PC-3 (cell line): ENCODE data around the gene AKAP13. TPM values are rescaled to one million over a fixed set of nuclear protein-coding genes. Genes with fewer than 3 reads are reported as not detected.

ENCODE experiments used
- ATAC-seq: fragments of 200-7000 bp; cut with Tn5 transposase; 2 replicates; pipeline ENCODE4 v1.9.1; 2020; ENCODE audit warnings: mild to moderate bottlenecking, moderate library complexity
- BruUV-seq: library from RNA; stranded (reverse); fragments of 400-500 nt; replicated peaks from 2 replicates; lab custom pipeline; 2021; lab: Mats Ljungman, UMichigan
- CTCF ChIA-PET: fragments of 300-600 bp; sonication (Branson Sonifier 250); formaldehyde crosslinking; loops from one replicate; lab custom pipeline; 2022; ENCODE audit warnings: antibody characterized with exemption; lab: Charles Lee
- POLR2A ChIA-PET: fragments of 300-600 bp; sonication (Branson Sonifier 250); formaldehyde crosslinking; loops from one replicate; lab custom pipeline; 2022; ENCODE audit warnings: antibody characterized with exemption; ENCODE audit not compliant: unreplicated experiment; lab: Charles Lee
- DNase-seq: peaks from one replicate; pipeline ENCODE4 v3.0.0-alpha.2; 2015
- H2AFZ ChIP-seq: fragments of 300-600 bp; sonication (generic); 2 replicates; pipeline ENCODE4 v1.6.0; 2016; ENCODE audit warnings: antibody characterized with exemption, low read length
- H3F3A ChIP-seq: fragments of 300-600 bp; sonication (generic); one replicate; pipeline ENCODE4 v1.6.0; 2017; ENCODE audit warnings: antibody characterized with exemption, low read length, control low read depth, mild to moderate bottlenecking; ENCODE audit not compliant: unreplicated experiment
- H3K27ac ChIP-seq: fragments of 300-600 bp; sonication (generic); 2 replicates; pipeline ENCODE4 v1.5.1; 2016; ENCODE audit warnings: mild to moderate bottlenecking, low read length
- H3K27me3 ChIP-seq: fragments of 300-600 bp; sonication (generic); 2 replicates; pipeline ENCODE4 v1.6.1; 2016; ENCODE audit warnings: low read length, mixed read lengths
- H3K36me3 ChIP-seq: fragments of 300-600 bp; sonication (generic); 2 replicates; pipeline ENCODE4 v1.6.1; 2016; ENCODE audit warnings: low read depth, mixed run types, low read length, mixed read lengths
- H3K4me1 ChIP-seq: fragments of 300-600 bp; sonication (generic); 2 replicates; pipeline ENCODE4 v1.5.1; 2016; ENCODE audit warnings: low read length; ENCODE audit not compliant: insufficient read depth
- H3K4me2 ChIP-seq: fragments of 300-600 bp; sonication (generic); 2 replicates; pipeline ENCODE4 v1.6.0; 2016; ENCODE audit warnings: low read length
- H3K4me3 ChIP-seq: fragments of 300-600 bp; sonication (generic); 2 replicates; pipeline ENCODE4 v1.5.1; 2016; ENCODE audit warnings: mild to moderate bottlenecking, low read length, mixed read lengths
- H3K79me2 ChIP-seq: fragments of 300-600 bp; sonication (generic); 2 replicates; pipeline ENCODE4 v1.6.1; 2017; ENCODE audit warnings: low read length, mixed read lengths
- H3K9ac ChIP-seq: fragments of 300-600 bp; sonication (generic); 2 replicates; pipeline ENCODE4 v1.6.0; 2016; ENCODE audit warnings: mild to moderate bottlenecking, low read length
- H3K9me2 ChIP-seq: fragments of 300-600 bp; sonication (generic); replicated peaks from 2 replicates; pipeline ENCODE4 v1.6.1; 2016; ENCODE audit warnings: mixed run types, low read length, mixed read lengths
- H3K9me3 ChIP-seq: fragments of 300-600 bp; sonication (generic); 2 replicates; pipeline ENCODE4 v1.6.1; 2016; ENCODE audit warnings: low read length, mixed read lengths
- H4K20me1 ChIP-seq: fragments of 300-600 bp; sonication (generic); 2 replicates; pipeline ENCODE4 v1.6.1; 2016; ENCODE audit warnings: low read length, mixed read lengths
- CTCF ChIP-seq: fragments of 300-600 bp; sonication (generic); conservative IDR thresholded peaks from 2 replicates; pipeline ENCODE4 v1.5.1; 2017; ENCODE audit warnings: antibody characterized with exemption, low read depth, mild to moderate bottlenecking, low read length
- EZH2 ChIP-seq: fragments of 300-600 bp; sonication (generic); IDR thresholded peaks from one replicate; pipeline ENCODE4 v1.6.1; 2017; ENCODE audit warnings: antibody characterized with exemption, mild to moderate bottlenecking, low read length; ENCODE audit not compliant: unreplicated experiment
- EZH2phosphoT487 ChIP-seq: fragments of 300-600 bp; sonication (generic); IDR thresholded peaks from 2 replicates; pipeline ENCODE4 v1.6.1; 2018; ENCODE audit warnings: mild to moderate bottlenecking, antibody characterized with exemption, low read length, borderline replicate concordance
- intact Hi-C: fragments of 100-400 bp; cut with micrococcal nuclease; formaldehyde crosslinking; loops from 2 replicates; pipeline ENCODE4 v1.9.0; 2023
- total RNA-seq: library from RNA; depleted of rRNA; stranded (reverse); fragments of >200 nt; gene quantifications from 2 replicates; pipeline ENCODE4 v1.2.3, GENCODE V29; 2014

Gene AKAP13
- total RNA-seq, 1 experiment from 2014 or later = 36.8 TPM

- H3K27me3 ChIP-seq = no peaks in the 10 kb centered on the region
- intact Hi-C loops = no loop called here
- no peak overlapping the region for H2AFZ ChIP-seq
- no peaks in the 10 kb centered on the region for H3F3A ChIP-seq
- H3K36me3 ChIP-seq = no peaks in the 10 kb centered on the region; the same call in 1 of the 2 replicates
- no peaks in the 10 kb centered on the region for H4K20me1 ChIP-seq
- ChIA-PET POLR2A (no interaction called here), CTCF (no interaction called here)
- no TSS peak for BruUV-seq
- H3K4me1 ChIP-seq = peaks cover 5% of the 10 kb centered on the region
- no peak overlapping the region for H3K27ac ChIP-seq
- TF ChIP-seq EZH2 (no peak), EZH2phosphoT487 (no peak), CTCF (no peak)
- H3K9me2 ChIP-seq = no peaks in the 10 kb centered on the region
- no peak overlapping the region for H3K4me3 ChIP-seq
- H3K9ac ChIP-seq = no peak overlapping the region
- no peaks in the 10 kb centered on the region for H3K79me2 ChIP-seq
- no peak for ATAC-seq
- H3K4me2 ChIP-seq = no peak overlapping the region
- no peak for DNase-seq
- H3K9me3 ChIP-seq = no peaks in the 10 kb centered on the region
Observed at GRCh38 chr15:85652457-85652856, 272.1 kb downstream of the AKAP13 start.

- intact Hi-C loops = no loop called here
- POLR2A ChIA-PET = no interaction called here
- no peaks in the 10 kb centered on the region for H3K79me2 ChIP-seq
- H3K4me3 ChIP-seq = no peak overlapping the region
- no peak for ATAC-seq
- no TSS peak for BruUV-seq
- no peak overlapping the region for H3K4me2 ChIP-seq
- no peaks in the 10 kb centered on the region for H3K9me3 ChIP-seq
- H3K9me2 ChIP-seq = no peaks in the 10 kb centered on the region
- no peaks in the 10 kb centered on the region for H4K20me1 ChIP-seq
- no peak overlapping the region for H2AFZ ChIP-seq
- TF ChIP-seq CTCF (no peak), EZH2 (no peak), EZH2phosphoT487 (no peak)
- no peaks in the 10 kb centered on the region; the same call in 1 of the 2 replicates for H3K36me3 ChIP-seq
- H3K9ac ChIP-seq = no peak overlapping the region
- H3K27me3 ChIP-seq = no peaks in the 10 kb centered on the region
- DNase-seq = no peak
- no peak overlapping the region for H3K27ac ChIP-seq
- H3F3A ChIP-seq = no peaks in the 10 kb centered on the region
- CTCF ChIA-PET = no interaction called here
- H3K4me1 ChIP-seq = no peaks in the 10 kb centered on the region
Observed at GRCh38 chr15:85657132-85657531, 276.7 kb downstream of the AKAP13 start.

- Histone ChIP-seq H2AFZ (no peak overlapping the region), H3K9me3 (no peaks in the 10 kb centered on the region), H3F3A (no peaks in the 10 kb centered on the region), H3K9me2 (no peaks in the 10 kb centered on the region), H3K4me1 (no peaks in the 10 kb centered on the region), H4K20me1 (no peaks in the 10 kb centered on the region), H3K79me2 (no peaks in the 10 kb centered on the region), H3K27ac (no peak overlapping the region), H3K4me3 (no peak overlapping the region), H3K27me3 (no peaks in the 10 kb centered on the region), H3K36me3 (no peaks in the 10 kb centered on the region; the same call in 1 of the 2 replicates), H3K4me2 (no peak overlapping the region), H3K9ac (no peak overlapping the region)
- POLR2A ChIA-PET = no interaction called here
- no peak for ATAC-seq
- intact Hi-C loops = no loop called here
- BruUV-seq = no TSS peak
- no peak for TF ChIP-seq EZH2phosphoT487
- no peak for TF ChIP-seq EZH2
- no peak for TF ChIP-seq CTCF
- no peak for DNase-seq
- CTCF ChIA-PET = no interaction called here
Observed at GRCh38 chr15:85658816-85659215, 278.4 kb downstream of the AKAP13 start.
